ENCODE measurements around the gene AK3.

- TF ChIP-seq CTCF (conservative IDR thresholded peaks at IDR 0.05 in 1 of 2, IDR thresholded peaks at IDR 0.05 in 1 of 2; ENCODE audit: low read depth in 1 of 2, low read length in 2 of 2) = no peak
- no peak for TF ChIP-seq EZH2 (IDR thresholded peaks at IDR 0.05; ENCODE audit: low read length, missing control alignments)
These were observed 46.9 kb upstream of the AK3 start for GRCh38 chr9:4787876-4788275.
